GM18951 (cell line): ENCODE measurements around the gene SPSB3.
A peak's percentile ranks its signal among the peaks of the same experiment; 100 is the strongest.

Experiments
- POLR2A ChIP-seq: IDR thresholded peaks from 4 replicates; pipeline ENCODE4 v1.6.1; 2011; ENCODE audit warnings: mild to moderate bottlenecking; ENCODE audit not compliant: insufficient read length, insufficient read depth; ENCODE audit errors: extremely low read depth
- in situ Hi-C: fragments of 300-500 bp; cut with MboI; formaldehyde crosslinking; loops from one replicate; pipeline ENCODE4 v1.12.0; 2022; ENCODE audit warnings: low sequenced_read_pairs, mixed read lengths, inconsistent platforms; ENCODE audit not compliant: unreplicated experiment

SPSB3 gene

GRCh38 chr16:1782408-1783264, at the start of gene SPSB3, which contains the start of gene NUBP2:
TSS of gene SPSB3 (minus strand) at chr16:1782571. CDS start at chr16:1781483, 1,088 bp downstream.
TSS of gene NUBP2 (plus strand) at chr16:1782960. CDS start at chr16:1783021, 61 bp downstream.
- in situ Hi-C loops, result no loop called here
- TF ChIP-seq POLR2A, result peak; percentile 76

- in situ Hi-C loops, result no loop called here
- TF ChIP-seq POLR2A, result no peak
These were observed 49.1 kb upstream of the SPSB3 start for GRCh38 chr16:1831186-1832075.

GRCh38 chr16:1830213-1830612, 47.8 kb upstream of the SPSB3 start:
- no peak for TF ChIP-seq POLR2A
- in situ Hi-C loops, result no loop called here

- in situ Hi-C loops, result no loop called here
- TF ChIP-seq POLR2A, result no peak
These were observed 46.5 kb upstream of the SPSB3 start for GRCh38 chr16:1828645-1829410.

- peak; percentile 61 for TF ChIP-seq POLR2A
- in situ Hi-C loops, result no loop called here
These were observed 44.6 kb upstream of the SPSB3 start, which contains the start of the genes FAHD1 and HAGH for GRCh38 chr16:1826691-1827573. TSS of gene FAHD1 (plus strand) at chr16:1827206. CDS start at chr16:1827239, 33 bp downstream. TSS of gene HAGH (minus strand) at chr16:1826825. CDS start at chr16:1826787, 38 bp downstream.

GRCh38 chr16:1825864-1826690, 43.7 kb upstream of the SPSB3 start:
- in situ Hi-C loops, result no loop called here
- TF ChIP-seq POLR2A, result peak; percentile 44

GRCh38 chr16:1825381-1825863, 43.1 kb upstream of the SPSB3 start:
- TF ChIP-seq POLR2A, result no peak
- in situ Hi-C loops, result no loop called here

GRCh38 chr16:1823821-1824220, 41.5 kb upstream of the SPSB3 start:
- in situ Hi-C loops, result no loop called here
- no peak for TF ChIP-seq POLR2A

GRCh38 chr16:1822801-1823200, 40.4 kb upstream of the SPSB3 start:
- no peak for TF ChIP-seq POLR2A
- in situ Hi-C loops, result no loop called here

GRCh38 chr16:1821861-1822611, 39.7 kb upstream of the SPSB3 start:
- in situ Hi-C loops, result no loop called here
- no peak for TF ChIP-seq POLR2A
